Measurements from ENCODE around the gene ACVR1B. TPM values are rescaled to one million over a fixed set of nuclear protein-coding genes. Genes with fewer than 3 reads are reported as not detected.
"Not testable (repeated sequence)": the region's sequence is repeated elsewhere in the genome, so short reads cannot be mapped to it uniquely, and the experiment has no call there.

ACVR1B gene
- total RNA-seq, 1 experiment from 2014 or later, result 6.1 TPM

GRCh38 chr12:51970904-51971646 is 19.6 kb downstream of the ACVR1B start:
- peak; percentile 86 for DNase-seq (ENCODE audit: low spot score)

- DNase-seq (ENCODE audit: low spot score), result no peak
Observed at GRCh38 chr12:51971679-51972421, 20.4 kb downstream of the ACVR1B start.

- DNase-seq (ENCODE audit: low spot score), result no peak
Observed at GRCh38 chr12:51972422-51972812, 20.9 kb downstream of the ACVR1B start.

- no peak for DNase-seq (ENCODE audit: low spot score)
Observed at GRCh38 chr12:51972849-51973273, 21.4 kb downstream of the ACVR1B start.

- no peak for DNase-seq (ENCODE audit: low spot score)
Observed at GRCh38 chr12:51973560-51973959, 22.1 kb downstream of the ACVR1B start.

GRCh38 chr12:51974646-51975045 is 23.1 kb downstream of the ACVR1B start:
- DNase-seq (ENCODE audit: low spot score), result no peak

- DNase-seq (ENCODE audit: low spot score), result no peak
Observed at GRCh38 chr12:51975196-51975595, 23.7 kb downstream of the ACVR1B start.

- no peak for DNase-seq (ENCODE audit: low spot score)
Observed at GRCh38 chr12:51976376-51977160, 25.1 kb downstream of the ACVR1B start.

GRCh38 chr12:51977320-51977753 is 25.8 kb downstream of the ACVR1B start:
- no peak for DNase-seq (ENCODE audit: low spot score)

- not testable (repeated sequence) for DNase-seq (ENCODE audit: low spot score)
Observed at GRCh38 chr12:51979306-51979705, 27.8 kb downstream of the ACVR1B start.

GRCh38 chr12:51980051-51980808 is 28.7 kb downstream of the ACVR1B start:
- DNase-seq (ENCODE audit: low spot score), result peak; percentile 58

GRCh38 chr12:51980809-51981127 is 29.3 kb downstream of the ACVR1B start:
- no peak for DNase-seq (ENCODE audit: low spot score)

- no peak for DNase-seq (ENCODE audit: low spot score)
Observed at GRCh38 chr12:51984657-51985056, 33.2 kb downstream of the ACVR1B start.

GRCh38 chr12:51985154-51985835 is 33.8 kb downstream of the ACVR1B start:
- no peak for DNase-seq (ENCODE audit: low spot score)

- no peak for DNase-seq (ENCODE audit: low spot score)
Observed at GRCh38 chr12:51986834-51987233, 35.3 kb downstream of the ACVR1B start.

GRCh38 chr12:51992246-51992645 is 40.7 kb downstream of the ACVR1B start:
- DNase-seq (ENCODE audit: low spot score), result no peak

- no peak for DNase-seq (ENCODE audit: low spot score)
Observed at GRCh38 chr12:51994539-51994820, 43.0 kb downstream of the ACVR1B start.

GRCh38 chr12:51994959-51995358 is 43.5 kb downstream of the ACVR1B start:
- DNase-seq (ENCODE audit: low spot score), result no peak

GRCh38 chr12:51997136-51997535 is 45.6 kb downstream of the ACVR1B start:
- no peak for DNase-seq (ENCODE audit: low spot score)

- DNase-seq (ENCODE audit: low spot score), result no peak
Observed at GRCh38 chr12:52003016-52003550, 51.6 kb downstream of the ACVR1B start.

- DNase-seq (ENCODE audit: low spot score), result no peak
Observed at GRCh38 chr12:52003591-52003990, 52.1 kb downstream of the ACVR1B start.

All from H4 (cell line).